Activated naive CD4-positive, alpha-beta T cell treated with anti-CD3 and anti-CD28 coated beads, Interleukin-2, amount 10 ng/mL, durations not matched to agents 5 hours and 36 hours (primary cell): Measurements from ENCODE around the gene ENDOU. TPM values are rescaled to one million over a fixed set of nuclear protein-coding genes. Genes with fewer than 3 reads are reported as not detected.

ENCODE experiments used
- total RNA-seq, 2 experiments: library from RNA; stranded (reverse); gene quantifications; one replicate each; pipeline ENCODE4 v1.2.3, GENCODE V29; 2021

The ENDOU gene, protein sequence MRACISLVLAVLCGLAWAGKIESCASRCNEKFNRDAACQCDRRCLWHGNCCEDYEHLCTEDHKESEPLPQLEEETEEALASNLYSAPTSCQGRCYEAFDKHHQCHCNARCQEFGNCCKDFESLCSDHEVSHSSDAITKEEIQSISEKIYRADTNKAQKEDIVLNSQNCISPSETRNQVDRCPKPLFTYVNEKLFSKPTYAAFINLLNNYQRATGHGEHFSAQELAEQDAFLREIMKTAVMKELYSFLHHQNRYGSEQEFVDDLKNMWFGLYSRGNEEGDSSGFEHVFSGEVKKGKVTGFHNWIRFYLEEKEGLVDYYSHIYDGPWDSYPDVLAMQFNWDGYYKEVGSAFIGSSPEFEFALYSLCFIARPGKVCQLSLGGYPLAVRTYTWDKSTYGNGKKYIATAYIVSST
- not detected for total RNA-seq

DNA sequence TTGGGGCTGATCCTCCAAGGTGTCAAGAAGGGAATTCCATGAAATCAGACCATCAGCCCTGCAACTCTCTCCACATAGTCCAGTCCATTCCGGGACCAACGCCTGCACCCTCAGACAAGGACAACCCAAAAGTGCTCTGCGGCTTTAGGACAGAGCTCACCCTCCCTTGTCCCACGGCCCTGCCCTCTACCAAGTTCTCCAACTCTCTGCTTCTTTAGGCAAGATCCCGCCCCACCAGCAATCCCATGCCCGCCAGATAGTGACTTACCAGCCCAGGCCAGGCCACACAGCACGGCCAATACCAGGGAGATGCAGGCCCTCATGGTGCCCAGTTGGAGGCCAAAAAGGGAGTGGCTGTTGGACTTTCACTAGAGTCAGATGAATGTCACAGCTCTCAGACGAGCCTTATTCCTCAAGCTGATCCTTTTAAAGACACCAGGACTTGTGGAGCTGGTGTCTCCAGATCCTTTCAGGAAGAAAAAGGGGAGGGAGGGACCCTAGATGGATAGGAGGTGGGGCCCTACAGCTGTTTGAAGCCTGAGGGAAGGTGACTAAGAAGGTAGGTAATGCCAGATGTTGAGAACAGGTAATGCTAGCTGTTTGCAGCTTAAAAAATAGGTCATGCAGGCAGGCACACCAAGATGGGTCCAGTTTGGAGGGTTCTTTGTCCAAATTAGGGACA, at the start of gene ENDOU:
Gene ENDOU, minus strand, starts transcription at position 400 of the 682 bp plus-strand sequence. Its CDS starts 77 bp downstream, at position 323.

DNA sequence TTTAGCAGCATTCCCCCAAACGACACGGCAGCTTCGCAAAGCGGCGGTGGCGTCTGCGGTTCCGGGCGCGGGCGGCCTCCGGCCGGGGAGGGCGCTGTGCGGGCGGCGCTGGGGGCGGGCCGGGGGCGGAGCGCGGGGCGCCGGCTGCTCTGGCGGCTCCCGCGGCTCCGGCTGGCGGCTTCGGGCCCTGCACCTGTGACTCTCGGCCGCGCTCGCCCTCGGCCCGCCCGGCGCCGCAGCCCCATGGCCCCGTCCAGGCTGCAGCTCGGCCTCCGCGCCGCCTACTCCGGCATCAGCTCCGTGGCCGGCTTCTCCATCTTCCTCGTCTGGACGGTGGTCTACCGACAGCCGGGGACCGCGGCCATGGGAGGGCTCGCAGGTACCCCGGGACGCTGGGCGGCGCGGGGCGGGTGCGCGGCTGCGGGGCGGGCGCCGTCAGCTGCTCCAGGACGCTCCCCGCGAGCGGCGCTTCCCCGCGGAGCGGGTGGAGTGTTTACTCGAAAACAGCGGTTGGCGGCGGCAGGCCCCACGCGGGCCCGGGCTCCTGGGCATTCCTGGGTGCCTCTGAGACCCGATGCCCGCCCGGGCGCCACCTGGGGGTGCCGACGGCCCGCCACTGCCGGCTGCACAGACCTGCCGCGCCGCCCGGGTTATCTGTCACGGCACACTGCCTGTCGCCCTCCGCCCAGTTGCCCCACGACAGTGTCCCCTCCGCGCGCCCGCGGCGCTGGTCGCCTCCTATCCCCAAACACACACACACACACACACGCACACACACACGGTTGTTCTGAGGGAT, 48.0 kb upstream of the ENDOU start, which contains the start of gene SLC48A1:
Gene SLC48A1, plus strand, starts transcription at position 177 of the 796 bp plus-strand sequence. Its CDS starts 67 bp downstream, at position 244.

GRCh38 chr12:47758834-47759690, 33.8 kb upstream of the ENDOU start, which contains the start of gene RAPGEF3:
RAPGEF3 (minus strand) TSS chr12:47758880; CDS start chr12:47758556, 324 bp downstream.

DNA sequence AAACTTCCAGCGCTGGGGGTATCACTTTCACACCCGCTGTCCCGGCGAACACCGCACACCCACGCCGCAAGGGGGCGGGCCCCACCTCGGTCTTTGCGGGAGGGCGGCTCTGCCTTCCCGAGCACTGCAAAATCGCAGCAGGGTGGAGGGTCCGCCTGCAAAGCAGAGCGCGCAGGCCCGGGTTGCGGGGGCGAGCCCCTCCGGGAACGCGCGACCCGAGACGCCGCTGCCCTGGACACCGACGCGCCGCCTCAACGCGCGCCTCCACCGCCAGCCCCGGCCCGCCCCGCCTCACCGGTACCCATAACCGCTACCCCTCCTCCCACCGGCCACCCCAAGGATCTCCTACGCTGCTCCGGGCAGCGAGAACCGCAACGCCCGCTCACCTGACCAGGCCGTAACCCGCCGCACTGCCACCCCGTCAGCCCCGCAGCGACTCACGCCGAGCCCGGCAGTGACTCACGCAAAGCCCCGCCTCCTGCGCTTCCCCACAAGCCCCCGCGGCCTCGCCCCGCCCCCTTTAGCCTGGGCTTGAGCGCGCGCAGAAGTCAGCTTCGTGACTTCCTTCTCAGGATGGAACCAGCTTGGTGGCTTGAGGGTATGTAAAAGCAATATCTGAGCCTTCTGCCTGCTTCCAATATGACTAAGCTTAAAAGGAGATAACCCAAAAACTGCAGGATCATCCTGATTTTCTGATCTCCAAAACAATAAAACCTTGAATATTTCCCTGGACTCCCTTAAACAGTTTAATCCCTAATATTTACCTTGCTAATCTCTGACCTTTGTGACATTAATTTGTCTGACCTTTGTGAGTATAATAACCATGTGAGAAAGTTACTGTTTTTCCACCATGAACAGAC, 19.5 kb downstream of the ENDOU start, which contains the start of gene RPAP3:
Gene RPAP3, minus strand, starts transcription at position 465 of the 860 bp plus-strand sequence. CDS start 3,190 bp downstream, outside the sequence.

Other genes with a start within 250 kb of the ENDOU start
- gene RPAP3, start 19.5 kb downstream of the ENDOU start, total RNA-seq, result 10 to 100 TPM; 34.5 to 38.6 TPM
- under 1 TPM; 0.15 to 0.24 TPM for gene RAPGEF3, start 33.4 kb upstream of the ENDOU start, total RNA-seq
- 10 to 100 TPM; 14.8 to 15.0 TPM for gene SLC48A1, start 47.7 kb upstream of the ENDOU start, total RNA-seq
- gene HDAC7, start 94.4 kb upstream of the ENDOU start, total RNA-seq, result 100 to 1,000 TPM; 340 to 361 TPM
- gene VDR, start 179.5 kb upstream of the ENDOU start, total RNA-seq, result 10 to 100 TPM; 13.0 to 13.4 TPM
- gene TMEM106C, start 238.1 kb upstream of the ENDOU start, total RNA-seq, result 100 to 1,000 TPM in 1 of 2 experiments, 10 to 100 TPM in 1; 97.7 to 103 TPM